GM12878 (cell line): ENCODE measurements around the gene PPIG. TPM values are rescaled to one million over a fixed set of nuclear protein-coding genes. Genes with fewer than 3 reads are reported as not detected.
"Not testable (repeated sequence)": the region's sequence is repeated elsewhere in the genome, so short reads cannot be mapped to it uniquely, and the experiment has no call there.

Source experiments
- ATAC-seq: fragments of 200-7000 bp; cut with Tn5 transposase; 3 replicates; pipeline ENCODE4 v1.9.1; 2020; ENCODE audit warnings: mild to moderate bottlenecking, moderate library complexity
- BruUV-seq: library from RNA; stranded (reverse); fragments of 400-500 nt; replicated peaks from 2 replicates; lab custom pipeline; 2021; lab: Mats Ljungman, UMichigan
- CTCF ChIA-PET: fragments of 300-600 bp; sonication (Branson Sonifier 250); formaldehyde crosslinking; extraction: SDS; loops from one replicate; lab custom pipeline; 2021; ENCODE audit warnings: inconsistent platforms; lab: Yijun Ruan, JAX
- POLR2A ChIA-PET: fragments of 350-600 bp; formaldehyde crosslinking; extraction: SDS; loops from one replicate; lab custom pipeline; 2021; ENCODE audit warnings: inconsistent platforms; lab: Charles Lee
- RAD21 ChIA-PET: fragments of 300-600 bp; sonication (Branson Sonifier 250); formaldehyde crosslinking; loops from one replicate; lab custom pipeline; 2023; ENCODE audit warnings: antibody characterized with exemption; ENCODE audit not compliant: unreplicated experiment; lab: Charles Lee
- SMC1A ChIA-PET: fragments of 300-600 bp; sonication (Branson Sonifier 250); formaldehyde crosslinking; loops from one replicate; lab custom pipeline; 2023; ENCODE audit not compliant: unreplicated experiment, uncharacterized antibody; lab: Charles Lee
- DNase-seq: peaks from one replicate; pipeline ENCODE4 v3.0.0-alpha.2; 2011; ENCODE audit warnings: low read depth, low spot score
- FAIRE-seq: peaks from 3 replicates; lab custom pipeline; 2011; peaks lifted over from hg19 to GRCh38; lab: Jason Lieb, UNC
- H2AFZ ChIP-seq: 2 replicates; pipeline ENCODE4 v1.6.0; 2011; ENCODE audit warnings: low read depth, low read length, control low read depth; ENCODE audit not compliant: control insufficient read depth
- H3K27ac ChIP-seq: 2 replicates; pipeline ENCODE4 v1.5.1; 2011; ENCODE audit warnings: control low read depth; ENCODE audit not compliant: control insufficient read depth, insufficient read depth
- H3K27me3 ChIP-seq, 2 experiments: replicated peaks in 1 of 2; 2 replicates each; pipeline versions ENCODE4 v1.6.0 to v1.6.1; 2011; ENCODE audit warnings: low read length in 1 of 2; ENCODE audit not compliant: control insufficient read depth in 2 of 2, insufficient read depth in 2 of 2
- H3K36me3 ChIP-seq, 2 experiments: 2 replicates each; pipeline ENCODE4 v1.5.1; 2011; ENCODE audit warnings: low read length in 1 of 2; ENCODE audit not compliant: control insufficient read depth in 2 of 2, insufficient read depth in 2 of 2
- H3K4me1 ChIP-seq: 2 replicates; pipeline ENCODE4 v1.6.1; 2011; ENCODE audit warnings: mild to moderate bottlenecking, low read length, moderate library complexity, mixed read lengths; ENCODE audit not compliant: control insufficient read depth, insufficient read depth
- H3K4me2 ChIP-seq: 2 replicates; pipeline ENCODE4 v1.6.0; 2011; ENCODE audit warnings: control low read depth; ENCODE audit not compliant: control insufficient read depth, insufficient read depth
- H3K4me3 ChIP-seq: fragments of 200-600 bp; sonication (generic); 2 replicates; pipeline ENCODE4 v1.5.1; 2016
- H3K79me2 ChIP-seq: 2 replicates; pipeline ENCODE4 v1.6.0; 2011; ENCODE audit warnings: low read length; ENCODE audit not compliant: control insufficient read depth, insufficient read depth
- H3K9ac ChIP-seq: 2 replicates; pipeline ENCODE4 v1.8.0; 2011; ENCODE audit warnings: low read length, control low read depth, mixed read lengths; ENCODE audit not compliant: control insufficient read depth, insufficient read depth
- H3K9me3 ChIP-seq: replicated peaks from 3 replicates; pipeline ENCODE4 v1.5.1; 2011; ENCODE audit warnings: mild to moderate bottlenecking, low read length; ENCODE audit not compliant: control insufficient read depth, insufficient read depth
- H4K20me1 ChIP-seq: 2 replicates; pipeline ENCODE4 v1.6.0; 2011; ENCODE audit not compliant: control insufficient read depth, insufficient read depth
- BMI1 ChIP-seq: fragments of 450-650 bp; IDR thresholded peaks from 2 replicates; pipeline ENCODE4 v1.6.1; 2016; ENCODE audit warnings: mild to moderate bottlenecking, moderate library complexity, borderline replicate concordance
- KLF5 ChIP-seq: fragments of 450-650 bp; IDR thresholded peaks from 2 replicates; pipeline ENCODE4 v1.6.1; 2014; ENCODE audit warnings: mild to moderate bottlenecking; ENCODE audit not compliant: partially characterized antibody
- POLR2A ChIP-seq: IDR thresholded peaks from 2 replicates; pipeline ENCODE4 v1.6.1; 2011; ENCODE audit warnings: low read depth, mild to moderate bottlenecking, low read length
- WGBS: methylation state at CpG from one replicate; pipeline ENCODE4 v1.1.6; 2016; ENCODE audit warnings: low lambda C conversion rate; ENCODE audit not compliant: insufficient replicate concordance, insufficient coverage; ENCODE audit errors: missing lambda C conversion rate; 5-methylcytosine and 5-hydroxymethylcytosine counted together
- in situ Hi-C: fragments of 300-500 bp; cut with MboI; formaldehyde crosslinking; loops from 9 replicates; pipeline ENCODE4 v1.14.3; 2018; ENCODE audit warnings: mixed read lengths
- intact Hi-C: fragments of 100-400 bp; cut with micrococcal nuclease; formaldehyde crosslinking; loops from one replicate; pipeline ENCODE4 v1.14.2; 2022; ENCODE audit not compliant: unreplicated experiment
- polyA plus RNA-seq, 11 experiments: library from polyadenylated mRNA; depleted of rRNA in 4 of 11; unstranded in 6 of 11; stranded (reverse) in 5 of 11; fragments of >200 nt; fragmentation: Nextera tagmentation in 4 of 11; fragmentation: Illumina TruSeq in 1 of 11; extraction: Ambion mirVana in 4 of 11; extraction: Trizol in 1 of 11; gene quantifications; 1 replicate in 1 of 11; 2 replicates in 10 of 11; pipeline versions ENCODE4 v1.2.1 to v1.2.3, GENCODE V29; 2011 to 2016; ENCODE audit warnings: inconsistent platforms in 2 of 11, missing spikeins in 2 of 11, low read depth in 1 of 11
- total RNA-seq, 4 experiments: library from RNA; depleted of rRNA in 3 of 4; stranded (reverse); fragments of >200 nt in 3 of 4; fragmentation: Illumina TruSeq in 1 of 4; extraction: Trizol in 1 of 4; gene quantifications; 2 replicates each; pipeline versions ENCODE4 v1.2.1 to v1.2.3, GENCODE V29; 2013 to 2021
- TF ChIP-seq, protein P1 (sequence below): fragments of 450-650 bp; formaldehyde crosslinking; IDR thresholded peaks from 2 replicates; pipeline ENCODE4 v1.5.0; 2022; ENCODE audit warnings: mild to moderate bottlenecking, missing genetic modification characterization

Gene PPIG
- total and polyA plus RNA-seq, 10 of the 15 experiments (the other 5 are each of a cell fraction or from before 2014, with no cell fraction given) = 22.3 to 147 (median 95.2) TPM

DNA sequence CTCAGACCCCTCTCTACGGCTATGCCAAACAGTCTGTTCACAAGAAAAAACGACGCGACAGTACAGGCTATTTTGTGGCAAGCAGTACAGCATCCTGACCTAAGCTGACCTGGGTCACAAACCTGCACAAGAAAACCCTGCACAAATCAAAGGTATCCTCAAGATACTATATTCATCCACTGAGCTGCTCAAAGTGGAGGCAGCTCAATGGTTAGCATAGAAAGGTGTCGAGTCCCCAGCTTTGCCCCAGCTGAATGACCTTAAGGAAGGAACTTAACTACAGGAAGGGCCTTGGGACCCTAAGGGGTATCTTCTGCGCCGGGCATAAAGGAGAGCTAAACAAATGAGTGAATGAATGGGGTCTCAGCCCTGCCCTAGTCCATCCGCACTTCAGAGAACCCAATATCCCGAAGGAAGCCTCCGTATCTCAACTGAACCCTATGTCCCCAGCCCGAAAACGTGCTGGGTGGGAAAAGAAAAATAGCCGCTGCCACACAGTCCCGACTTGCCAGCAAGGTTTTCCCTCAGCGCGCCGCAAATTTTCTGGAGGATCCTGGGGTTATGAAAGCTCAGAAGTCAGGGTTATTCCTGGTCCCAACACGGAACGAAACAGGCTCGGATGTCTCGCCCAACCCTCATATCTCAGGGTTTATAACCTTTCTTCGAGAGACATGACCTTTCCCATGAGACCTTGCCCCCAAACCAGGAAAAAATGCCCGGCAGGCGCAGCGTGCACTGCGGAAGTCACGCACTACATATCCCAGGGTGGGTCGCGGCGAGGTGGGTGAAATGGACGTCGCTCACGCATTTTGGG lies 10.8 kb upstream of the PPIG start, which contains the start of gene FASTKD1 (continued):
- TF ChIP-seq POLR2A = peak; percentile 46; the same call in 1 of the 2 replicates

DNA sequence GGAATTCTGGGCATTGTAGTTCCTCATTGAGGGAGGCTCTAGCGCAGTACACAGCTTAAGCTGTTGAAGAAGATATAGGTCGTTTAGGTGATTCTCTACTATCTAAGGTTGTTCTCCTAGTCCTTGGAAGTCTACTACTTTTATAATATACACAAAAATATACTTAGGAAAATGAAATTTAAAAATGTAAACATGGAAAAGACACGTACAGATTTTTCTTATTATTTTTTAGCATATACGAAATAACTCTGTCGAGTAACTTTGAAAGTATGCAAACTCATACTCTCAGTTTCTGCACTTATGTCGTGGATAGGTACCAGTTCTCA lies 10.2 kb upstream of the PPIG start:
- intact Hi-C loops (no loop called here), in situ Hi-C loops (no loop called here)
- FAIRE-seq = no peak
- RAD21 ChIA-PET = interaction anchor here (1.2 to 3.2 kb wide), 5 partner anchors 10 to 191 kb away, joined by 3 to 21 read pairs (median 4); partner anchors contain the start of genes BBS5 and PPIG
- DNase-seq = no peak
- SMC1A ChIA-PET = interaction anchor here (0.8 to 2.4 kb wide), 4 partner anchors 10 to 82 kb away, joined by 3 to 26 read pairs (median 4); partner anchors contain the start of gene PPIG
- BruUV-seq = no TSS peak
- Histone ChIP-seq H3K4me1 (no peaks in the 10 kb centered on the region), H3K27me3 (no peaks in the 10 kb centered on the region), H3K9me3 (no peaks in the 10 kb centered on the region), H3K4me2 (peak overlapping the region; percentile 50; the same call in 1 of the 2 replicates), H3K9ac (no peak overlapping the region), H3K27ac (no peak overlapping the region), H4K20me1 (no peaks in the 10 kb centered on the region), H3K36me3 (peaks cover 0 to 6% of the 10 kb centered on the region in 2 experiments; a peak in 2 of 4 replicates), H3K79me2 (peaks cover 40% of the 10 kb centered on the region), H3K4me3 (0 out of 2 replicates have a peak overlapping the region, but pooled peaks have one; percentile 81), H2AFZ (peak overlapping the region; percentile 71)
- CTCF ChIA-PET = interaction anchor here (0.5 to 2.9 kb wide), 5 partner anchors 10 to 250 kb away, joined by 3 to 17 read pairs (median 6); partner anchors contain the start of genes METTL5 and PPIG
- no peak for ATAC-seq
- WGBS = 0% methylated on average over 6 of the region's 6 CpGs
- POLR2A ChIA-PET = interaction anchor here (0.9 to 3.3 kb wide), 4 partner anchors 10 to 162 kb away, joined by 3 to 25 read pairs (median 4); partner anchors contain the start of gene PPIG
- peak; percentile 8 for TF ChIP-seq KLF5
- TF ChIP-seq BMI1 = no peak
- TF ChIP-seq, protein P1, sequence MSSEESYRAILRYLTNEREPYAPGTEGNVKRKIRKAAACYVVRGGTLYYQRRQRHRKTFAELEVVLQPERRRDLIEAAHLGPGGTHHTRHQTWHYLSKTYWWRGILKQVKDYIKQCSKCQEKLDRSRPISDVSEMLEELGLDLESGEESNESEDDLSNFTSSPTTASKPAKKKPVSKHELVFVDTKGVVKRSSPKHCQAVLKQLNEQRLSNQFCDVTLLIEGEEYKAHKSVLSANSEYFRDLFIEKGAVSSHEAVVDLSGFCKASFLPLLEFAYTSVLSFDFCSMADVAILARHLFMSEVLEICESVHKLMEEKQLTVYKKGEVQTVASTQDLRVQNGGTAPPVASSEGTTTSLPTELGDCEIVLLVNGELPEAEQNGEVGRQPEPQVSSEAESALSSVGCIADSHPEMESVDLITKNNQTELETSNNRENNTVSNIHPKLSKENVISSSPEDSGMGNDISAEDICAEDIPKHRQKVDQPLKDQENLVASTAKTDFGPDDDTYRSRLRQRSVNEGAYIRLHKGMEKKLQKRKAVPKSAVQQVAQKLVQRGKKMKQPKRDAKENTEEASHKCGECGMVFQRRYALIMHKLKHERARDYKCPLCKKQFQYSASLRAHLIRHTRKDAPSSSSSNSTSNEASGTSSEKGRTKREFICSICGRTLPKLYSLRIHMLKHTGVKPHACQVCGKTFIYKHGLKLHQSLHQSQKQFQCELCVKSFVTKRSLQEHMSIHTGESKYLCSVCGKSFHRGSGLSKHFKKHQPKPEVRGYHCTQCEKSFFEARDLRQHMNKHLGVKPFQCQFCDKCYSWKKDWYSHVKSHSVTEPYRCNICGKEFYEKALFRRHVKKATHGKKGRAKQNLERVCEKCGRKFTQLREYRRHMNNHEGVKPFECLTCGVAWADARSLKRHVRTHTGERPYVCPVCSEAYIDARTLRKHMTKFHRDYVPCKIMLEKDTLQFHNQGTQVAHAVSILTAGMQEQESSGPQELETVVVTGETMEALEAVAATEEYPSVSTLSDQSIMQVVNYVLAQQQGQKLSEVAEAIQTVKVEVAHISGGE (CRISPR knock-in tag) = no peak

DNA sequence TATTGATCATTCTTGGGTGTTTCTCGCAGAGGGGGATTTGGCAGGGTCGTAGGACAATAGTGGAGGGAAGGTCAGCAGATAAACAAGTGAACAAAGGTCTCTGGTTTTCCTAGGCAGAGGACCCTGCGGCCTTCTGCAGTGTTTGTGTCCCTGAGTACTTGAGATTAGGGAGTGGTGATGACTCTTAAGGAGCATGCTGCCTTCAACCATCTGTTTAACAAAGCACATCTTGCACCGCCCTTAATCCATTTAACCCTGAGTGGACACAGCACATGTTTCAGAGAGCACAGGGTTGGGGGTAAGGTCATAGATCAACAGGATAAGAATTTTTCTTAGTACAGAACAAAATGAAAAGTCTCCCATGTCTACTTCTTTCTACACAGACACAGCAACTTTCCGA lies 9.6 kb upstream of the PPIG start:
- ChIA-PET RAD21 (interaction anchor here (3.2 kb wide), 1 partner anchor 10 kb away, joined by 21 read pairs; the partner anchor contains the start of gene PPIG), CTCF (interaction anchor here (1.4 to 2.9 kb wide), 2 partner anchors 10 to 94 kb away, joined by 3 to 17 read pairs; partner anchors contain the start of gene PPIG)
- H4K20me1 ChIP-seq, ATAC-seq, H2AFZ ChIP-seq, intact Hi-C loops, H3K27me3 ChIP-seq, H3K9ac ChIP-seq, H3K4me1 ChIP-seq, POLR2A ChIA-PET, FAIRE-seq, H3K4me2 ChIP-seq, H3K36me3 ChIP-seq, H3K27ac ChIP-seq, in situ Hi-C loops, SMC1A ChIA-PET, DNase-seq, H3K4me3 ChIP-seq, H3K9me3 ChIP-seq, BruUV-seq: not testable (repeated sequence)
- WGBS = 84% methylated on average over 4 of the region's 5 CpGs
- H3K79me2 ChIP-seq = peaks cover 35% of the 10 kb centered on the region
